GM10266 (cell line): Measurements from ENCODE around the gene MAGI1.

Experiments
- DNase-seq: peaks from one replicate; pipeline ENCODE4 v3.0.0; 2012; ENCODE audit errors: extremely low spot score
- TF ChIP-seq, protein P1 (sequence below): IDR thresholded peaks from 2 replicates; pipeline ENCODE4 v1.5.1; 2012; ENCODE audit warnings: mild to moderate bottlenecking, low read depth; ENCODE audit not compliant: control insufficient read depth, insufficient read depth; ENCODE audit errors: missing control alignments

MAGI1 gene

GRCh38 chr3:65888196-65888595 lies 150.5 kb downstream of the MAGI1 start:
- TF ChIP-seq, protein P1, sequence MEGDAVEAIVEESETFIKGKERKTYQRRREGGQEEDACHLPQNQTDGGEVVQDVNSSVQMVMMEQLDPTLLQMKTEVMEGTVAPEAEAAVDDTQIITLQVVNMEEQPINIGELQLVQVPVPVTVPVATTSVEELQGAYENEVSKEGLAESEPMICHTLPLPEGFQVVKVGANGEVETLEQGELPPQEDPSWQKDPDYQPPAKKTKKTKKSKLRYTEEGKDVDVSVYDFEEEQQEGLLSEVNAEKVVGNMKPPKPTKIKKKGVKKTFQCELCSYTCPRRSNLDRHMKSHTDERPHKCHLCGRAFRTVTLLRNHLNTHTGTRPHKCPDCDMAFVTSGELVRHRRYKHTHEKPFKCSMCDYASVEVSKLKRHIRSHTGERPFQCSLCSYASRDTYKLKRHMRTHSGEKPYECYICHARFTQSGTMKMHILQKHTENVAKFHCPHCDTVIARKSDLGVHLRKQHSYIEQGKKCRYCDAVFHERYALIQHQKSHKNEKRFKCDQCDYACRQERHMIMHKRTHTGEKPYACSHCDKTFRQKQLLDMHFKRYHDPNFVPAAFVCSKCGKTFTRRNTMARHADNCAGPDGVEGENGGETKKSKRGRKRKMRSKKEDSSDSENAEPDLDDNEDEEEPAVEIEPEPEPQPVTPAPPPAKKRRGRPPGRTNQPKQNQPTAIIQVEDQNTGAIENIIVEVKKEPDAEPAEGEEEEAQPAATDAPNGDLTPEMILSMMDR, result no peak
- DNase-seq, result no peak

- DNase-seq, result no peak
- TF ChIP-seq, protein P1, result no peak
These were observed 152.3 kb downstream of the MAGI1 start for GRCh38 chr3:65886391-65886790.

GRCh38 chr3:65884071-65884470 lies 154.6 kb downstream of the MAGI1 start:
- no peak for DNase-seq
- TF ChIP-seq, protein P1, result no peak

- TF ChIP-seq, protein P1, result no peak
- no peak for DNase-seq
These were observed 155.1 kb downstream of the MAGI1 start for GRCh38 chr3:65883613-65884012.

GRCh38 chr3:65880350-65880749 lies 158.4 kb downstream of the MAGI1 start:
- DNase-seq, result no peak
- TF ChIP-seq, protein P1, result no peak

DNA sequence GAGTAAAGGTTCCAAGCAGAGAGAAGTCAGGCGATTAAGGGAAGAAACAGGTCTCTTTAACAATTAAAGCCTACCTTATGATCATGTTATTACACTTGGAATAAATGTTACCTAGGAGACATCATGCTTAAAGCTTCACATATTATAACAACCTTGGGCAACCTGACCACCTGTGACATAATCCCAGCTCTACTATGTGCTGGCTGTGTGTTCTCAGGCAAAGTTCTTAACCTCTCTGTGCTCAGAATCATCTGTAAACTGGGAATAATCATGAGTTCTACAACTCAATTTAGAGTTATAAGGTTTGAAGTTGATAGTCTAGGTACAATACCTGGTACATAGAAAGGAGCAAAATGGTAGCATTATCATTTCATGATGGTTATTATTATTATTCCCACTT lies 159.3 kb downstream of the MAGI1 start:
- TF ChIP-seq, protein P1, result no peak
- DNase-seq, result no peak

DNA sequence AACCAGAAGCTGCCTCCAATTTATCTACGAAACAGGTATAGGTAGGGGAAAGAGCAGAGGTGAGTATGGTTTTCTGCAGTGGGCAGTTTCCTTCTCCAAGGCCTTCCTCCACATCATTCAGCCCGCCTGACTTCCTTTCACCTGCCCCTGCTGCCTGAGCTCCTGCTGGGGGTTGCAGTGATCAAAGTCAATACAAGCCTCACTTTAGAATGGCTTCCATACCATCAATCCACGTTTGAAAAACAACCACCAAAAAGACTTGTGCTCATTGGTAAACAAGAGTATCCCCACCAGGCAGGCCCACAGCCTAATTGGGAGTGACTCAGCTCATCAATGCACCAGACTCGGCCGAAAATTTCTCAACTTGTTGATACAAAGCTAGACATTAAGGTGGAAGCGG lies 159.9 kb downstream of the MAGI1 start:
- TF ChIP-seq, protein P1, result no peak
- DNase-seq, result no peak
